GM19467 (cell line): ENCODE results near the gene LYPD5.
"Not testable (repeated sequence)": the region's sequence is repeated elsewhere in the genome, so short reads cannot be mapped to it uniquely, and the experiment has no call there.

ENCODE experiments used
- ATAC-seq: cut with Tn5 transposase; IDR thresholded peaks from one replicate; pipeline ENCODE4 v1.9.1; 2021; ENCODE audit warnings: mild to moderate bottlenecking, moderate library complexity; ENCODE audit not compliant: unreplicated experiment

Gene LYPD5

DNA sequence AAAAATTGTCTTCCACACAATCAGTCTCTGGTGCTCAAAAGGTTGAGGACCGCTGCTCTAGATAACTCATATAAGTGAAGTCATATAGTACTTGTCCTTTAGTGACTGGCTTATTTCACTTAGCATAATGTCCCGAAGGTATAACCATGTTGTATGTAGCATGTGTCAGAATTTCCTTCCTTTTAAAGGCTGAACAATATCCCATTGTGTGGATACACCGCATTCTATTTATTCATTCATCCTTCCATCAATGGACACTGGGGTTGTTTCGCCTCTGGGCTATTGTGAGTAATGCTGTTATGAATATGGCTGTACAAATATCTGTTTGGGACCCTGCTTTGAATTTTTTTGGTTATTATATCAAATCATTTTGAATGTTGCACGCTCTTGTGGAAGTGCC lies 4.6 kb upstream of the LYPD5 start:
- no peak for ATAC-seq

- ATAC-seq: not testable (repeated sequence)
These were observed 4.2 kb upstream of the LYPD5 start for GRCh38 chr19:43806401-43806800.

DNA sequence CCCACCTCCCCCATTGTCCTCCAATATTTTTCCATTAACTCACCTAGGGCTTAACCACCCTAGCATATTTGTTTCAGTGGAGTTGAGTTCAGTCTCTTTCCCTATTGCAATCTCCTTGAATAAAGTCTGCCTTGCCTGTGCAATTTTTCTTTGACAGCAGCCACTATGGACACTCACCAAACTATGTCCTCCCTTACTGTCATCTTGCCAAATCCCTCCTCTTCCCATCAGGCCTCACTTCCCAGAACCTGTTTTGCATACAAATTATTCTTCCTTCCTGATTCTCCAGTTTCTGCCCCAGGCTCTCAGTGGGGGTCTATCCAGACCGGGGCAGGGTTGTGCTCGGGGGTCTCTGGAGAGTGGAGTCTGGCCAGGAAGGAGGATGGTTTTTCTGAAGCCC lies 2.2 kb upstream of the LYPD5 start:
- no peak for ATAC-seq

GRCh38 chr19:43799502-43800142 lies 2.6 kb downstream of the LYPD5 start:
- ATAC-seq: no peak

- ATAC-seq: no peak
These were observed 3.5 kb downstream of the LYPD5 start for GRCh38 chr19:43798546-43799409.

GRCh38 chr19:43798026-43798545 lies 4.2 kb downstream of the LYPD5 start:
- ATAC-seq: no peak

DNA sequence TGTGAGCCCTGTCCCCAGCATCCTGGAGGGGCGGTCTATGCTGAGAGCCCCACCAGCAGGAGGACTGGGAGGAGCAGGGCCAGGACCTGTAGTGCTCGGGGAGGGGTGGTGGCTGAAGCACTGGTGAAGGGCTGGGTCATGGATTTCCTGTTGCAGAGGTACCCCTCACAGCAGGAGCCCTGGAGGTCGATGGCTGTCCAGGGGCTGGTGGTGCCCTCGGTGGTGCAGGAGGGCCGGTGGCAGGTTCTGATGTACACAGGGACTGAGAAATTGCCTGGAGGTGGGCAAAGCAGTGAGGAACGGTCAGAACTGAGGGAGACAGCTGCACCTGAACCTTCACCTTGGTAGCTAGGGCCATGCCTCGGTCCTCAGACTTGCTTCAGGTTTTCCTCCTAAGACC lies 4.7 kb downstream of the LYPD5 start:
- ATAC-seq: no peak

DNA sequence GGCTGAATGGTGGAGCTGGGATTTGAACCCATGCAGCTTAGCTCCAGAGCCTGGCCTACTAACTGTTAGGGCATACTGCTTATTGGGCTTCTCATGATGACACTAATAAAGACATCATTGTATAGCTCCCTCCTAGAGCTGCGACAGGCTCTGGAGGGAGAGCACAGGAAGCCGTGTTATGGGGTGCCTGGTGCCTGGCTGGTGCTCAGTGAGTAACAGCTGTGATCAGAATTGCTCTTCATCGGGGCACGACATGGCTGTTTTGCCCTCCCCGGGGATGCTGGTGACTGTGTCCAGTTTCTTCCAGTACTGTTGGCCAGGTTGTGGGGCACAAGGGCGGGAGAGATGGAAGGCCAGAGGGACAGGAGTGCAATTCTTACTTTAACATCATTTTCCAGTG lies 5.1 kb downstream of the LYPD5 start:
- no peak for ATAC-seq

- no peak for ATAC-seq
These were observed 11.7 kb downstream of the LYPD5 start for GRCh38 chr19:43790587-43790986.

- ATAC-seq: no peak
These were observed 13.2 kb downstream of the LYPD5 start for GRCh38 chr19:43789029-43789428.

DNA sequence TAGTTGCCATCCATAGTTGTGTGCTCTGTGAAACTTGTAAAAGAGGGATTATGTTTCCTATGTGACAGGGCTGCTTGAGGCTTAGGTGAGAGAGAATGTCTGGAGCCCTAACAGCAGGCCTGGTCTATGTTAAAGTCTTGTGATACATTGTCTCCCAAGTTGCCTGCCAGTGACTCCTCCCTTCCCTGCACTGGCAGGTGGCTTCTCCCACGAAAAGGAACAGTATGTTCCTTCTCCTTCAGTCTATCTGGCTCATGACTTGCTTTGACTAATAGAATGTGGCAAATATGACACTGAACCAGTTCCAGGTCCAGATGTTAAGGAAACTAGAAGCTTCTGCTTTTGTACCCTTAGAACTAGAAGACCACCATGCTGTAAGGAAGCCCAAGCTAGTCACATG lies 15.6 kb downstream of the LYPD5 start:
- ATAC-seq: no peak

DNA sequence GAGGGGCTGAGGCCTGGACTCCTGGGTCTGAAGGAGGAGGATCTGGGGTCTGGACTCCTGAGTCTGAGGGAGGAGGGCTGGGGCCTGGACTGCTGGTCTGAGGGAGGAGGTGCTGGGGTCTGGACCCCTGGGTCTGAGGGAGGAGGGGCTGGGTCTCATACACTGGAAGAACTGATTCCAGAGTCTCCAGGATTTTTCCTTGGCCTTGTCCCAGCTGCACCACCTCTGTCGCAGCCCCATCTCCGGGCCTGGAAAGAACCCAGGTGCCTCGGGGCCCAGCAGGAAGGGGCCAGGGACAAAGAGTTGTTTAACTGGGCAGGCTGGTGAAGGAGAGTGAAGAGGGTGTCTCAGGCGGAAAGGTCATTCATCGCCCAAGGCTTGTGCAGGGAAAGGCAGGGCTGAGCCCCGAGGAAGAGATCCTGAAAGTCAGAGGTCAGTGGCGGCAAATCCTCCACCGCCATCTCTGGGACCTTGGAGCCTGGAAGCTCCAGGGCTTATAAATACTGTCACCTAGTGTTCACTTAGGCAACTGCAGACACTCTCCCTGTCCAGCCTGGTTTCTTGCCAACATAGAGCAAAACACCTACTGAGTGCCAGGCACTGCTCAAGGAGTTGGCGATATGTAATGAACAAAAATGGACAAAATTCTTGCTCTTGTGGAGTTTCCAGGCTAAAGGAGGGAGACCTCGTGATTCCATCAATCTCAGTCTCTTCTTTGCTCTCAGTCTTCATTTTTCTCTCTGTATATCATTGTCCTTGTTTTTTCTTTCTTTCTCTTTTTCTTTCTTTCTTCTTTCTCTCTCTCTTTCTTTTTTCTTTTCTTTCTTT lies 17.1 kb downstream of the LYPD5 start:
- ATAC-seq: no peak

- ATAC-seq: no peak
These were observed 17.8 kb downstream of the LYPD5 start for GRCh38 chr19:43784241-43784980.

- no peak for ATAC-seq
These were observed 18.6 kb downstream of the LYPD5 start for GRCh38 chr19:43783636-43784035.

DNA sequence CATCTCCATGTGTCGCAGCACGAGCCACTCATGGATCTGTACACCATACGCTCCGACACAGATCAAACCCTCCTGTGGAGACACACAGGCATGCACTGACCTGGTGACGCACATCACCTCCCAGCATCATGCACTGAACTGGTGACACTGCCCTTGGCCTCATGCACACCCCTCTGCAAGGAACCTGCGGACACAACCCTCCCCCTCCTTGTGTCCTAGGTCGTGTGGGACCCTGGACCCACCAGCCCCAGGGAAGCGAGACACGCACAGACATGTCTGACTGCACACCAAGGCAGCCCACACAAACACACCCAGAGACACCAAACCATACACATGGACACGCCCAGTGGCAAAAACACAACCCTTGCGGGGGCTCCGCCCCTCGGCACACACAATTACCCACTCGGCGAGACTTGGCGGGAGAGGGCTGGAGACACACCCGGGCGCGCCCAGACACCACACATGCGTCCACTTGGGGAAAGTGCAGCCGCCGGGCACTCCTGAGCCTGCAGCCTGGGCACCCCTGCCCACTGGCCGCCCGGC lies 19.5 kb downstream of the LYPD5 start:
- no peak for ATAC-seq

DNA sequence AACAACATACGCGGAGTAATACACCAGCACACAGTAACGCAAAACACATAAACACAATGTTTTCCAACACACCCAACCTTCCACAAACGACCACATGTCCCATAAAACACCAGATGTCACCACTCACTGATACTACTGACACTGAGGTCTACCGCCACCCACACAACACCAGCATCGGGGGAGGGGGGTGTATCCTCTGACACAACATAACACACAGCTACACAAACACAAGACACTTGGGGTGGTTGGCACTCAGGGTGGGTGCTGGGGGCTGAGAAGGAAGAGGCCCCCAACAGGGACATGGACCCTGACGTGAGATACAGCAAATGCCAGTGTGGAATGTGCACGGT lies 20.0 kb downstream of the LYPD5 start:
- ATAC-seq: no peak

GRCh38 chr19:43781630-43782310 lies 20.5 kb downstream of the LYPD5 start:
- no peak for ATAC-seq

GRCh38 chr19:43780706-43781525 lies 21.3 kb downstream of the LYPD5 start, which contains the start of gene KCNN4:
KCNN4 (minus strand) TSS chr19:43780973; CDS start chr19:43780861, 112 bp downstream.
- no peak for ATAC-seq

GRCh38 chr19:43779820-43780219 lies 22.4 kb downstream of the LYPD5 start:
- no peak for ATAC-seq
